GM18867 (cell line): ENCODE results near the gene LPCAT1.
"Not testable (repeated sequence)": the region's sequence is repeated elsewhere in the genome, so short reads cannot be mapped to it uniquely, and the experiment has no call there.

ENCODE experiments used
- ATAC-seq: cut with Tn5 transposase; IDR thresholded peaks from one replicate; pipeline ENCODE4 v1.9.1; 2021; ENCODE audit warnings: mild to moderate bottlenecking, moderate library complexity; ENCODE audit not compliant: unreplicated experiment

LPCAT1 gene

GRCh38 chr5:1523480-1523792 is 324 bp downstream of the LPCAT1 start:
- ATAC-seq, result peak; percentile 27

GRCh38 chr5:1522601-1523479 is 920 bp downstream of the LPCAT1 start:
- ATAC-seq, result no peak

DNA sequence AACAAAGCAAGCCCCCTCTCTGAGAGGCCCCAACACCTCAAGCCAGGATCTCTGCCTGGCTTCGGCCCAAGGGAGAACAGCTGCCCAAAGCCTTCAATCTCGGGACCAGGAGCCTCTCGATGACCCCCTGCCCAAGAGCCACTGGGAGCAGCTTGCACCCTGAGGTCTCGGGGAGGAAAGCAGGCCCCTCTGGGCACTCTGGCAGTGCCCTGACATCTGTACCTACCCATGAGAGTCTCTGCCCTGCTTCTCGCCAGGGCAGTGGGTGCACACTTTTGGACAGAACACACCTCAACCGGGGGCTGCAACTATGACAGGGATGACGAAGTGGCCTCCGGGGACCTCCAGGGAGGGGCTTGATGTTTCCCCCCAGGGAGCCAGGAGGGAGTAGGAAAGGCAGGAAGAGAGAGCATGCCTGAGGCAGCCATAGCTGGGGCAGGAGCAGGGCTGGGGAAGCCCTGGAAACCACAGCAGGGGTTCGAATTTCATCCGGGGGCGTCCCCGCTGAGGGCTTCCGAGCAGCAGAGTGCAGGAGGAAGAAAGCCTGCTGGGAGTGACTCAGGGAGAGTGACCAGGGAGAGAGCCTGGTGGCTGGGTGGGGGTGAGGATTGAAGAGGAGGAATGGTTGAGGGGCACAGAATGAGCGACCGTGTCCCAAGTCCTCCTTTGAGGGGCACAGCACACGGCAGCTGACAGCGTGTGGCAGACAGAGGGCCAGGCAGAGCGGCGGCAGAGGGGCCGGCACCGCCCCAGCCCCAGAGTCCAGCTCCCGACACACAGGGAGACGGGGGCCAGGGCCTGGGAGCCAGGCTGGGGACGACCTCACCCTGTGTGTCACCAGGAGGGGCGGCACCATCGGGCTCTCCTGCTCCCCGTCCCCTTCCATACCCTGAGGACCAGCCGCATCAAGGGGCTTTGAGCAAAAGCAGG is 1.8 kb downstream of the LPCAT1 start:
- no peak for ATAC-seq

DNA sequence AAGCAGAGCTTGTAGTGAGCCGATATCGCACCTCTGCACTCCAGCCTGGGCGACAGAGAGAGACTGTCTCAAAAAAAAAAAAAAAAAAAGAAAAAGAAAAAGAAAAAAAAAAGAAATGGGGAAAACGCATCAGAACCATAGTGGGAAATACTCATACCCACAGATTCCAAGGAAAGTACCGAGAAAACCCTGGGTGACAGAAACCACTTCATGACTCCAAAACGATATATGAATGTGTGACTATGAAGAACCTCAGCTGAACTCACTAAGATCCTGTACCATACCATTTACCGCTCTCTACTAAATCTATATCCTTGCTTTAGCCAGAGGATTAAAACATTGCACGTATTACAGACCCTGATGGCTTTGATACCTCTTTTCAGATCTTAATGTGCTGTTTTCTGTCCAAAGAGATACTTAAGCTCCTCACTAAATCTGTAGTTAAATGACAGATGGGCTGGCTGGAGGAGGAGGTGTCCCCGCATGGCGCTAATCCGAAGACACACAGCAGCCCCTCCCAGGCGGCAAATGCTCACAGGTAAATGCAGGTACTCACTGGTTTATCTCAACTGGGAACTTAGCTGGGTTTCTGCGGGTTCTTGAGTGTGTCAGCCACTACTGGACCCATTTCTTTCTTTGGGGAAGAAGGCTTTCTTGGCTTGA is 2.8 kb downstream of the LPCAT1 start:
- ATAC-seq, result no peak

DNA sequence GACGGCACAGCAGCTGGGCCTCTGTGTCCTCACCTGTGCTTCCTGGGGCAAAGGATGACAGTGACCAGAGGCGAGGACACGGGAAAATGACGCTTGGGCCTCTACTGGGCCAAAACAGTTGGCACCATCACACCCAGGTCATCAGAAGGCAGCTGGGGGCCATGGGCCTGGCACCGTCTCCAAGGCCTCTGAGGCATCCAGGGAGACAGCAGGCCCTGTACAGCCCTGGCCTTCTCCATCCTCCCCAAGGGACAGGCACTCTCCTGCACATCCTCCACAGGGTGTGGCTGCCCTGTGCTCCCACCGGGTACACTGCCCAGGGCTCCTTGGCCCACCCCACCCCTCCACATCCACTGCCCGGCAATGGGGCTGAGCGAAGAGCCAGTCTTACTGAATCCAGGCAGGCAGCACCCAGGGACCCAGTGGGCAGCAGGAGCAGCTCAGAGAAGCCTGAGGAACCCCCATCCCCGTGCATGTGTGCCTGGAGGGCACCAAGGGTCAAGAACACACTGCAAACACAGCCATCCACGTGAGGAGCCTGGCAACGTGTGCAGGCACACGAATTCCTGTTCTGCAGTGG is 4.0 kb downstream of the LPCAT1 start:
- ATAC-seq, result no peak

DNA sequence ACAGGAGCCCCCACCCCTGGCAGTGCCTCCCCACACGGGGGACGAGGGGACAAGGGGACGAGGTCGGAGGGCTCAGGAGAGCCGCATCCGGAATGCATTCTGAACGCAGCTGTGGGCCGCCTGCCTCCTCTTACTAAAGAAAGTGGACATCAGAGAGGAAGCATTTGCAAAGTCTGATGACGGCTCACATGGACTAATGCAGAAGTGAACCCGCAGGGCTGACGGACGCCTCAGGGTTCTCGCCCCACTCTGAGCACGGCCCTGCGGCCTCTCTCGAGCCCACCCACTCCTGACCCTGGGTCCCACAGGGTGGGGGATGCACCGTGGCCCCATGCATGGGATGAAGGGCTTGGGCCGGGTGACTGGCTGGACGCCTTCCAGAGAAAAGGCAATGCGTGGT is 5.9 kb downstream of the LPCAT1 start:
- ATAC-seq, result no peak

- ATAC-seq, result no peak
These were observed 6.9 kb downstream of the LPCAT1 start for GRCh38 chr5:1516615-1517601.

- no peak for ATAC-seq
These were observed 7.7 kb downstream of the LPCAT1 start for GRCh38 chr5:1515921-1516571.

GRCh38 chr5:1515311-1515920 is 8.3 kb downstream of the LPCAT1 start:
- no peak for ATAC-seq

DNA sequence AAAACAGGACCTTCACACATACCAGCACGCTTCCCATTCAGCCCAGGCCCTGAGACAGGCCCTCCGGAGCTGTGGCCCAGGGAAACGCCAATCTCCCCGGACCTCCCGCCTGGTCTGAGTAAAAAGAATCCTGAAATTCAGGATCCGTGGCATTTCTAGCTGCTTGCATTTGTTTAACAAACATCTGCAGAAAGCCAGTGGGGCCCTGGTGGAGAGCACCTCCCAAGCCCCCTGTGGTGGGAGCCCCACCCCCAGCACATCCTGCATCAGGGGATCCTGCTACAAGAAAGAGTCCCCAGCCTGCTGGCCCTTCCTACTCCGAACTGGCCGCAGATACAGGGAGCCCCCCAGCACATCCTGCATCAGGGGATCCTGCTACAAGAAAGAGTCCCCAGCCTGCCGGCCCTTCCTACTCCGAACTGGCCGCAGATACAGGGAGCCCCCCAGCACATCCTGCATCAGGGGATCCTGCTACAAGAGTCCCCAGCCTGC is 8.9 kb downstream of the LPCAT1 start:
- ATAC-seq, result not testable (repeated sequence)

DNA sequence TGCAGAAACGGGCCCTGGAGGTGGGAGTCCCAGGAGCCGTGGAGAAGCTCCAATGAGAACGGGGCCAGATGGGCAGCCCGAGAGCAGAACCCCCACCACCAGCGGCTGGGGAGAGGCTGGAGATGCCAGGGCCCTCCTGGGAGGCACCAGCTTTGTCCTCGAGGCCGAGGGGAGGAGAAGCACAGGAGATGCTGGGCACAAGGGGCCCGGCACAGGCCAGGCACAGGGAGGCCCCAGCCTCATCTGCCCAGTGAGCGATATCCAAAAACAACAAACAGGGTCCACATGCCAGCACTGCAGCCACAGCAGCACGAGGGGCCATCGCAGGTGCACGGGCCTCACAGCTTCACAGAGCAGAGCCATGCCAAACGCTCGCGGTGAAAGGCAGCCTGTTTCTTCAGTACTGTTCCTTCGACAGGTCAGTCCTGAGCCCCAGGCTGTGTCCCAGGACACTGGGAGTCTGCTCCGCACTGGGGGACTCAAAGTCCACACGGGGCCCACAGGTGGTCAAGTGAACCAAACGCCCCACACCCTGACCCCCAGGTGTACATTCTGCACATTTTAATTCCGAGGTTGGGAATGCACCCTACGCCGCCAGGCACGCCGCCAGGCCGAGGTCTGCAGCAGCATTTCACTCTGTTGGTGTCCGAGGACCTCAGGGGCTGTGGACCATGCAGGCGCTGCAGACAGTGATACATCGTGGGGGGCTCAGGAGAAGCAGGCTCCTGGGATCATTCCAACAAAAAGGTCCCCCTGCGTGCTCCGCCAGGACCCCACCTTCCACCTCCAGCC is 9.5 kb downstream of the LPCAT1 start:
- no peak for ATAC-seq

DNA sequence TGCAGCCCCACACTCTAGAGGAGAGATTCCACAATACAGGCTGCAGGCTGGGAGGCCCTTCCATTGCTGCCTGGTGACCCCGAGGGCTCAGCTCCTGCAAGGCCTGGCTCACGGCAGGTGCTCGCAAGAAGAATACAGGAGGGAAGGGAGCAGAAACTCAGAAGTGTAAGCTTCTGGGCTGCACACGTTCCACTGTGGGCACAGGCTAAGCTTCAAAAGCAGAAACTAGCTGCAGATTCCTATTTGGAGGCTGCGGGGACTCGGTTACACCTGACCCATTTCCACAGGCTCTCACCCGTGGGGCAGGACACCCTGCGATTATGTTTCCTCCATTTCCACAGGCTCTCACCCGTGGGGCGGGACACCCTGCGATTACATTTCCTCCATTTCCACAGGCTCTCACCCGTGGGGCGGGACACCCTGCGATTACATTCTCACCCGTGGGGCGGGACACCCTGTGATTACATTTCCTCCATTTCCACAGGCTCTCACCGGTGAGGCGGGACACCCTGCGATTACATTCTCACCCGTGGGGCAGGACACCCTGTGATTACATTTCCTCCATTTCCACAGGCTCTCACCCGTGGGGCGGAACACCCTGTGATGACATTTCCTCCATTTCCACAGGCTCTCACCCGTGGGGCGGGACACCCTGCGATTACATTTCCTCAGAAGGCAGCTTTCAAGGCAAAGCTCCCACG is 10.3 kb downstream of the LPCAT1 start:
- ATAC-seq, result no peak

GRCh38 chr5:1512541-1513291 is 11.0 kb downstream of the LPCAT1 start:
- no peak for ATAC-seq

- ATAC-seq, result no peak
These were observed 11.9 kb downstream of the LPCAT1 start for GRCh38 chr5:1511651-1512540.

DNA sequence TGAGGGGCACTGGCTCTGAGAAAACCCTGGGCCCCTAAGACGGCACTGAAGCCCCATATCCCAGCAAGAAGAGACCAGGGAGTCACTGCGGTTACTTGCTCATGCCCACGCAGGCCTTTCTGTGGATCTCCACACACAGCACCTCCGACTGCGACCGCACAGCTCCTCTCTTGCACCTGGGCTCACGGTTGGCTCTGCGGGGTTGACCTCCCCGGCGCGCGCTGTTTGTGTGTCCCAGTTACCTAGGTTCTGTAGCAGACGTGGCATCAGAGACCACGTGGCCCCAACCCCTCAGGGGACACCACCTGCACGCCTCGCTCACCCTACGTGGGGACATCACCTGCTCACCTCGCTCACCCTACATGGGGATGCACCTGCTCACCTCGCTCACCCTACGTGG is 12.7 kb downstream of the LPCAT1 start:
- no peak for ATAC-seq

- ATAC-seq, result no peak
These were observed 13.1 kb downstream of the LPCAT1 start for GRCh38 chr5:1510631-1511030.
